Daoy (cell line): ENCODE data around the gene PDE4D. TPM values are rescaled to one million over a fixed set of nuclear protein-coding genes. Genes with fewer than 3 reads are reported as not detected.

Experiments
- DNase-seq: peaks from one replicate; pipeline ENCODE4 v3.0.0-alpha.2; 2015; ENCODE audit warnings: low read depth
- total RNA-seq: library from RNA; depleted of rRNA; stranded (reverse); fragments of >200 nt; shearing (Covaris generic); gene quantifications from 2 replicates; pipeline ENCODE4 v1.2.3, GENCODE V29; 2014

Gene PDE4D
- total RNA-seq, 1 experiment from 2014 or later = 23.1 TPM

DNA sequence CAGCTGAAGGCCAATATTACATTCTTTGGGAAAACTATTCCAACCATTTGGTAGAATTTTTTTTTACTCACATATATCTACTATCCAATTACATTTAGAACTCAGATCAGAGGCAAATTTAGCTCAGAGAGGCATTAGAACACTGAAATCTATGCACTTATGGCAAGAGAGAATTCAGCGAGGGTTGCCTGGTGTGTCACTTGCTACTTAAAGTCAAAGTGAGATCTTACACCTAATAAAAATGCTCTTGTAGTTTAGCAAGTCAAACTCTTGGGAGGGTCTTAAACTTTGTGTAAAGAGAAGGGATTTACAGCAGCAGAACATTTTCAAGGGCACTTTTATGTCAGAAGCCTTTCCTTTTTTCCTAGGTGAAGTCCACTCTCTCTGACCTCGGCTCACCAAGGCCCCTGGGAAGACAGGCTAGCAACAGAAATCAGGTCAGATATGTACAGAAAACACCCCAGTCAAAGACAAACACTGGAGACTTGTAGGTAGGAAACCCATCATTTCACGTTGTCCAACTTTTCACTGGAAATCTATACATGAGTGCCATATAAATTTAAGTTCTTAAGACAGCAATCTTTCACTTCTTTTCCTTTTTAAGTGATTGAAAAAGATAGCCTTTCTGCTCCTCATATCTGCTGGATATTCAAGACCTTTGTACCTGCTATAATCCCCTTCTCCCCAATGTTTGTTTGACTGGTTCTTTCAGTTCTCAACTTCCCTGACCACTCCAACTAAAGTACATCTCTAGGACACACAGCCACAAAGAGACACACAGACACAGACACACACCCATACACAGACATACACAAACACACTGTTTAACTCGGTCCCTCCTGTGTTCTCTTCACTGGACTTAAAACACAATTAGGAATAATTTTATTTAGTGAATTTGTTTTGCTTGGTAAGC is 635.8 kb downstream of the PDE4D start:
- DNase-seq = no peak

DNA sequence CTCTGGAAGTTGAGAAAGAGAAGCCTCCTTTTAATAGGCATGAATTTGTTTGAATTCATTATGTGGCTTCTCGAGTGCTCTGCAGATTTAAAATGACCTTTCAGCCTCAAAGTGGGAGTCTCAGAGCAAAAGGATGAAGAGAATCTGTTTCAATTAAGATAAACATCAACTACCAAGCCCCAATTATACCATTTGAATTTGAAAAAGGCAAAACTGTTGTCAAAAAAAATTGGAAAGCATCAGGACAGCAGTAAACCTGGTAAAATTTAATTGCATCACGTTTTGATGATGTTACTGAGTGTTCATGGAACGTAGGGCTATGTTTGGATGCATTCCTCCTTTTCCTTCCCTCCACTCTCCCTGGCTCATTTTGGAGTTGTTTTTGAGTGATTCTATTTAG is 637.2 kb downstream of the PDE4D start:
- DNase-seq = no peak

GRCh38 chr5:59254055-59254687 is 639.4 kb downstream of the PDE4D start:
- no peak for DNase-seq

- no peak for DNase-seq
Observed at GRCh38 chr5:59253625-59254024, 639.9 kb downstream of the PDE4D start.

DNA sequence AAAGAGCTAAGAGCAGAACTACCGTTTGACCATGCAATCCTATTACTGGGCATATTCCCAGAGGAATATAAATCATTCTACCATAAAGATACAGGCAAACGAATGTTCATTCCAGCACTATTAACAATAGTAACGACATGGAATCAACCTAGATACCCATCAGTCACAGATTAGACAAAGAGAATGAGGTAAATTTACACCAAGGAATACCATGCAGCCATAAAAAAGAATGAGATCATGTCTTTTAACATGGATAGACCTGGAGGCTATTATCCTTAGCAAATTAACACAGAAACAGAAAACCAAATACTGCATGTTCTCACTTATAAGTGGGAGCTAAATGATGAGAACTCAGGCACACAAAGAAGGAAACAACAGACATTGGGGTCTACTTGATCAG is 641.9 kb downstream of the PDE4D start:
- DNase-seq = no peak

- DNase-seq = no peak
Observed at GRCh38 chr5:59249726-59250125, 643.8 kb downstream of the PDE4D start.

- no peak for DNase-seq
Observed at GRCh38 chr5:59249160-59249559, 644.4 kb downstream of the PDE4D start.

GRCh38 chr5:59246882-59247281 is 646.6 kb downstream of the PDE4D start:
- DNase-seq = no peak

DNA sequence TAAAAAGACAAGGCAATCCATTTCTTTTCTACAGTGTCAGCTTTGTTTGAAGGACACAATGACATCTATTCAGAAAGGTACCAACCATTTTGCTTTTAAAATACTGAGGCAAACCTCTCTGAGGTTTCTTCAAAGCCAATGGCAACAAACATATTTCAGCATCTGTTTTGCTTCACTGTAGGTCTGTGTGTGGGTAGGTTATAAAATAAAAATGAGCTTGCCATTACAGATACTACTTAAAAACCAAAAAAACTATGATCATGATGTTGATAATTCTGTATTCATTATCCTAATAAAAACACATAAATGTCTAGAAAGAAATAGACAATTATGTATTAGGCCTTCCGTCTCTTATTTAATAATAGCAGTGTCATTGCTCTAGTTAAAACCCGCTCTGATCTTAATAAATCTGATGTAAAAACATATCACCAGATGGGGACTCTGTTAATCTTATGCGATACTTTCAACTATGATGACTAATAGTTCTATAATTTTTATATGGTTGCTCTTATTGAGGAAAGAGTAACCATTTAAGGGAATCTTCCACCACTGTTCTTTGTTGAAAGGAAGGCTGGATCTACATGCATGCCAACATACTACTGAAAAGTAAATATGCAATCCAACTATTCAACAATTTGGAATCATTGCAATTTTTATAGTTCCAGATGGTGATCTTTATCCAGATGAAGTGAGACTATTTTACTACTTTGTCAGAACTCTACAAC is 647.2 kb downstream of the PDE4D start:
- DNase-seq = no peak

- DNase-seq = no peak
Observed at GRCh38 chr5:59245198-59245597, 648.3 kb downstream of the PDE4D start.

DNA sequence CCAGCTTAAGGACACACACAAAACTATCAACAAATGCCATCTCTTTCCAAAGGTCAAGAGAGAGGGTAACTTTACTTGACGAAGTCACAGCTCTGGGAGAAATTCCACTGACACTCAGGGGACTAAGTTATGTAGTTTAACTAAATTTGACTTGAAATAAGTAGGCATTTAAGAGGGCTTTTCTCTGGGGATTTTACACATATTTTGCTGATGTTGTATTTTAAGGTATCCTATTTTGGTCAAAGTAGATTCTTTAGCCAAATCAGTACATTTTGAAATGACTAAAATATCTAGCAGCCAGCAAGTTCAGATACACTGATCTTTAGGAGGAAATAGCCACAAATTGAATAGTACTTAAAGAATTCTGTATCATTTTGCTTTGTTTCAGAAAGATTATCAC is 652.0 kb downstream of the PDE4D start:
- DNase-seq = no peak

- DNase-seq = no peak
Observed at GRCh38 chr5:59241119-59241518, 652.4 kb downstream of the PDE4D start.

- no peak for DNase-seq
Observed at GRCh38 chr5:59238126-59238902, 655.2 kb downstream of the PDE4D start.

DNA sequence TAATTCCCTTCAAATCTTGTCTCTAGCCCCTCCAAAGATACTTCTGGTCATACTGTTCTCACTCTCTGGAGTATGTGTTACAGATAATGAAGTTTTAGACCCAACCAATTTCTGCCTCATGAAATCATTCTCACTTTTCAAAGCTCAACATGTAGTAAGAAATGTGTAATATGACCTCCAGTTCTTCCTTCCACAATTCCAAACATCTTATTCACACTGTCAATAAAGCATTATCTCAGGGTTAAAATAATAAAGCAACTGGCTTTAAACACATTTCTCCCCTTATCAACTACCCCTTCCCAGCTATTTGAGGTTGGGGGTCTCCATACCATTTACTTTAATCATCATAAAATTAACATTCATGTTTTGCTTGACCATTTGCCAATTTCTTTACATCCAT is 656.5 kb downstream of the PDE4D start:
- peak; percentile 38 for DNase-seq

DNA sequence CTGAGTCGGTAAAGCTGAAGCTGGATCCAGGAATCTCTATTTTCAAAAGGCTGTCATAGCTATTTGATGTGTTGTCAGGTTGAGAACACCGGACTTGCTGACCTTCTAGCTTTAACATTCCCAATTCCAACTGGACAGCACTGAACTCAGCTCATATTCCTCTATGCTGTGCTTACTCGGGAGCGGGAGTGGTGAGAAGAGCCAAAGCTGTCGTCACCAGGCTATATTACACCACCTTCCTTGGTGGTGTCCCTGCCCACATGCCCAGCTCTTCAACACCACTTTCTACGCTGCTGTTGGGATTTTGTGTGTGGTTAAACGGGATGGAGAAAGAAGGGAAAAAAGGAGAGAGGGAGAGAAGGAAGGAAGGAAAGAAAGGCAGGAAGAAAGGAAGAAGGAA is 657.1 kb downstream of the PDE4D start:
- peak; percentile 19 for DNase-seq

- no peak for DNase-seq
Observed at GRCh38 chr5:59234236-59234635, 659.3 kb downstream of the PDE4D start.

DNA sequence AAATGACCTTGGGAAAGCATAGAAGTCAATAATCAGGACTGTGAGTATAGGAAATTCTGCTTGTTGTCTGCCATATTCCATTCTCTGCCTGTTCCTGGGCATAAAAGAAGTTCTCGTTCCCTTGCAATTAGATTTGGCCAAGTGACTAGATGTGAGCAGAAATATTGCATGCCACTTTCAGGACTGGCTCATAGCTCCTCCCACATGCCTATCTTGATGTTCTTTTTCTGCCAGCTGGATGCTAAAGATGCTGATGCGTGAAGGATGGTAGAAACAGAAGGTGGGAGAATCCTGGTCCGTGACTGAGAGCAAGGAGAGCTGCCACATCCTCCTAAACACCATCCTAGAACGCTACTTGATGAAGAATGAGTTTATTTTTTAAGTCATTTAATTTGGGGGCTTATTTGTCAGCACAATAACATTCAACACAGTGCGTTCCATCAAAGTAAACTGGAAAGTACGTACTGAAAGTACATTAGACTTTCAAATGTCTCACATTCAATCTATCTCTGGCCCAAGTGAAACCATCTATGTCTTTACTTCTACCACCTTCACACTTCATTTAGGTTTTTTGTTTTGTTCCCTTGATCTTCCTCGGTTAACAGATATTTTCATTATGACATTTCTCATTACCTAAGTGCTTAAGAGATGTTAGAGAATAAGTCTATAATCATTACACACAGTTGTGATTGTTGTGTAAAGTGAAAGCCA is 662.1 kb downstream of the PDE4D start:
- no peak for DNase-seq

DNA sequence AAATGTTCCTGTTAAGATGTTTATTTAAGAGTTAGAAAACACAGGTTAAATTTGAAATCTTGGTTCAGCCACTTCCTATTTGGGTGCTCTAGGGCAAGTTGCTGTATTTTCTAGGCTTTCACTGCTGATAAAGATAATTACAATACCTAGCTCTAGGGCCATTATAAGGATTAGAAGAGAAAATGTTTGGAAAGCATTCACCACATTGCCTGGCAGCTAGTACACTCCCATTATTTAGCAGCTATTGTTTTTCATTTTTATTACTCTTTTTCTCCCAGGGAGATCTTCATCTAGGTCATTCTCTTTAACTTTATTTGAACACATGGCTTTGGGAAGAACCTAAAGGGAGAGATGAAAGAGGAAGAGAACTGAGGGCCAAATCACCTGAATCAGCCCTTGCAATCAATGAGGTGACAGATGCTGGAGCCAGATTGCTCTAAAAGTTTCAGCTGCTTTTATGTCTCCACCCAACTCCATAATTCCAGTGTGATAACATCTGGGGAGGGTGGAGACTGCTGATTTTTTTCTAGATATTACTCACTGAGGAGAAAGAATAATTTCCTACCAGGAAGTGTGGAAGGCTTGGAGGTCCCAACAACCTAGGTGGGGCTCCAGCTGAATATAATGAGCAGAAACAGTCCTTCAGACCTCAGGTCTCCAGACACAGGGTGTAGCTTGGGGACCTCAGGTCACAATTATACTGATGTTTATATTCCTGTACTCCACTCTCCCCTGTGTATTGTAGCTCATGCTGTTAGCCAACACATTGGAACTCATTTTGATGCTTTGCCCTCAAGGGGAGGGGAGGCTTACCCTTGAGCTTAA is 670.6 kb downstream of the PDE4D start:
- peak; percentile 23 for DNase-seq

DNA sequence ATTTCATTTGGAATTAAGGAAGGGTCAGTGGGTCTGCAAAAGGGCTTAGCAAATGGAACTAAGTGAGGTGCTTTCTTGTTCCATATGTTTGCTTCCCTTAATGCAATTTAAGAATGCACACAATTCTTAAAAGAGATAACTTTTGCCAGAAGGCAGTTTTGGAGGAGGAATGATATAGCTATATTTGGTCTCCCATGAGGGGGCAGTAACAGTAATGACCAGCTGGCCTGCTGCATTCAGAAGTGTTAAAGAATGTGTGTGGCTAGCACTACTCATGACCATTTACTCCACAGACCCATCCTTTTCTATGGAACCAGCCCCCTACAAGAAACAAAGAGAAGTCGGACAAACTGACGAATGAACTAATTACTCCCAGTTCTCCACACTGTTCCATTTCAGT is 671.8 kb downstream of the PDE4D start:
- no peak for DNase-seq

DNA sequence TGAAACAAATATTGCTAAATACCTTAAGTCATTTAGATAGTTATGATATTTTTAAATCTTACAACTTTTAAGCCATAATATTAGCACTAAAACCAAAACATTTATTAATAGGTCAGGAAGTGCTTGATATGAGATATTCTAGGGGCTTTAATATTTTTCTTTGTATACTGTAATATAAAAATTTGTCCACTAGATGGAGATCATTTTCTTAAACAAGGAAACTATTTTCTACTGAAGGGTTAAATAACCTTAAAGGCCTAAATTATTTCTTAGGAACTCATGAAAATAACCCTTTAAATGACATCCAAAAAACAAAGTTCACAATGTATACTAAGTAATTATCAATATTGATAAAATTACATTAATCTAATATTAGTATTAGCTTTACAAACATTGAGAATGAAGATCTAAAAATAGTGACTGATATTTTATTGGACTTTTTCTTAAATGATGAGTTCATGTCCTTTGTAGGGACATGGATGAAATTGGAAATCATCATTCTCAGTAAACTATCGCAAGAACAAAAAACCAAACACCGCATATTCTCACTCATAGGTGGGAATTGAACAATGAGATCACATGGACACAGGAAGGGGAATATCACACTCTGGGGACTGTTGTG is 675.0 kb downstream of the PDE4D start:
- DNase-seq = no peak
